Activated CD8-positive, alpha-beta T cell treated with anti-CD3 and anti-CD28 coated beads for 36 hours (primary cell): Measurements from ENCODE around the gene KAZN. TPM values are rescaled to one million over a fixed set of nuclear protein-coding genes. Genes with fewer than 3 reads are reported as not detected.
"Not testable (repeated sequence)": the region's sequence is repeated elsewhere in the genome, so short reads cannot be mapped to it uniquely, and the experiment has no call there.

Experiments
- ATAC-seq: fragments of 200-7000 bp; cut with Tn5 transposase; one replicate; pipeline ENCODE4 v1.10.0; 2021; ENCODE audit warnings: mild to moderate bottlenecking, moderate library complexity
- CTCF ChIA-PET: fragments of 350-600 bp; sonication (Branson Sonifier 250); formaldehyde crosslinking; loops from one replicate; lab custom pipeline; 2021; ENCODE audit warnings: antibody characterized with exemption; lab: Charles Lee
- POLR2A ChIA-PET: fragments of 350-600 bp; sonication (Branson Sonifier 250); formaldehyde crosslinking; loops from one replicate; lab custom pipeline; 2021; ENCODE audit warnings: antibody characterized with exemption; lab: Charles Lee
- DNase-seq: peaks from one replicate; pipeline ENCODE4 v3.0.0-alpha.2; 2020
- H3K27ac Mint-ChIP-seq: one replicate; pipeline ENCODE4 v1.8.0; 2021; ENCODE audit warnings: mild to moderate bottlenecking, mixed read lengths
- H3K27me3 Mint-ChIP-seq: one replicate; pipeline ENCODE4 v1.8.0; 2021; ENCODE audit warnings: mixed read lengths
- H3K36me3 Mint-ChIP-seq: one replicate; pipeline ENCODE4 v1.8.0; 2021; ENCODE audit warnings: low read depth, mixed read lengths
- H3K4me1 Mint-ChIP-seq: one replicate; pipeline ENCODE4 v1.8.0; 2021; ENCODE audit warnings: low read depth, mixed read lengths
- H3K4me3 Mint-ChIP-seq: one replicate; pipeline ENCODE4 v1.8.0; 2021; ENCODE audit warnings: mild to moderate bottlenecking, moderate library complexity, mixed read lengths
- H3K9me3 Mint-ChIP-seq: one replicate; pipeline ENCODE4 v1.8.0; 2021; ENCODE audit warnings: mixed read lengths
- intact Hi-C: fragments of 100-400 bp; cut with micrococcal nuclease; formaldehyde crosslinking; loops from one replicate; pipeline ENCODE4 v1.10.0; 2022
- total RNA-seq, 2 experiments: library from RNA; stranded (reverse); gene quantifications; one replicate each; pipeline ENCODE4 v1.2.3, GENCODE V29; 2021
- TF ChIP-seq, protein P1 (sequence below): fragments of 200-600 bp; IDR thresholded peaks from one replicate; pipeline ENCODE4 v1.8.0; 2022; ENCODE audit warnings: antibody characterized with exemption, mild to moderate bottlenecking

The KAZN gene
- total RNA-seq, 2 experiments from 2014 or later = 1.7 to 1.9 TPM

- ATAC-seq (no peak), DNase-seq (no peak)
- Mint-ChIP-seq H3K36me3 (no peaks in the 10 kb centered on the region), H3K27ac (no peak overlapping the region), H3K4me3 (no peak overlapping the region), H3K27me3 (no peaks in the 10 kb centered on the region), H3K9me3 (no peaks in the 10 kb centered on the region), H3K4me1 (peaks cover 1% of the 10 kb centered on the region)
- TF ChIP-seq, protein P1, sequence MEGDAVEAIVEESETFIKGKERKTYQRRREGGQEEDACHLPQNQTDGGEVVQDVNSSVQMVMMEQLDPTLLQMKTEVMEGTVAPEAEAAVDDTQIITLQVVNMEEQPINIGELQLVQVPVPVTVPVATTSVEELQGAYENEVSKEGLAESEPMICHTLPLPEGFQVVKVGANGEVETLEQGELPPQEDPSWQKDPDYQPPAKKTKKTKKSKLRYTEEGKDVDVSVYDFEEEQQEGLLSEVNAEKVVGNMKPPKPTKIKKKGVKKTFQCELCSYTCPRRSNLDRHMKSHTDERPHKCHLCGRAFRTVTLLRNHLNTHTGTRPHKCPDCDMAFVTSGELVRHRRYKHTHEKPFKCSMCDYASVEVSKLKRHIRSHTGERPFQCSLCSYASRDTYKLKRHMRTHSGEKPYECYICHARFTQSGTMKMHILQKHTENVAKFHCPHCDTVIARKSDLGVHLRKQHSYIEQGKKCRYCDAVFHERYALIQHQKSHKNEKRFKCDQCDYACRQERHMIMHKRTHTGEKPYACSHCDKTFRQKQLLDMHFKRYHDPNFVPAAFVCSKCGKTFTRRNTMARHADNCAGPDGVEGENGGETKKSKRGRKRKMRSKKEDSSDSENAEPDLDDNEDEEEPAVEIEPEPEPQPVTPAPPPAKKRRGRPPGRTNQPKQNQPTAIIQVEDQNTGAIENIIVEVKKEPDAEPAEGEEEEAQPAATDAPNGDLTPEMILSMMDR = no peak
- ChIA-PET CTCF (no interaction called here), POLR2A (no interaction called here)
- intact Hi-C loops = no loop called here
These were observed 440.6 kb downstream of the KAZN start for GRCh38 chr1:15039017-15039648.

- Mint-ChIP-seq H3K4me1 (no peaks in the 10 kb centered on the region), H3K36me3 (no peaks in the 10 kb centered on the region)
- CTCF ChIA-PET = no interaction called here
These were observed 441.4 kb downstream of the KAZN start for GRCh38 chr1:15039901-15040300.

GRCh38 chr1:15040685-15041084, 442.2 kb downstream of the KAZN start:
- H3K9me3 Mint-ChIP-seq, DNase-seq, ATAC-seq, H3K4me1 Mint-ChIP-seq, intact Hi-C loops, H3K4me3 Mint-ChIP-seq, H3K27ac Mint-ChIP-seq, CTCF ChIA-PET, H3K27me3 Mint-ChIP-seq, H3K36me3 Mint-ChIP-seq, POLR2A ChIA-PET: not testable (repeated sequence)

More at GRCh38 chr1:15039901-15040300, 441.4 kb downstream of the KAZN start:
- H3K27ac Mint-ChIP-seq = no peak overlapping the region
- no peaks in the 10 kb centered on the region for H3K9me3 Mint-ChIP-seq
- no peak overlapping the region for H3K4me3 Mint-ChIP-seq
- ATAC-seq = no peak
- POLR2A ChIA-PET = no interaction called here
- TF ChIP-seq, protein P1 = no peak
- H3K27me3 Mint-ChIP-seq = no peaks in the 10 kb centered on the region
- no peak for DNase-seq
- intact Hi-C loops = no loop called here

DNA sequence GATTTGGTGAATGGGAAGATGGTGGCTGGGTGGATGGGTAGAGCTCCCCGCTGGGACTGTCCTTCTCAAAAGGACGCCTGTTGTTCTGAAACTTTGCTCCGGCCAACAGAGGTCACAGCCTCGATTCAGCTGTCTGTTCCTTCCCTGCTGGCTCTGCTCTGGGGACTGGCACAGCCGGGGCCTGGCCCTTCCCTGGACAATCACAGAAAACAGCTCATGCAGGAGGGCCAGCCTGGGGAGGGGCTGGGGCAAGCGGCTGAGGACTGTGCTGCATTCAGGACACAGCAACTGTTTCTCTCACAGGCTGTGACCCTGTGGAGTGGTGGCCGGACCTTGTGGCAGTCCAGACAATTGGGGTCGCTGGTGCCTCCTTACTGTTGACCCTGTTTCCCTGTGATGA, 444.4 kb downstream of the KAZN start:
- no peak overlapping the region for H3K27ac Mint-ChIP-seq
- ATAC-seq = no peak

DNA sequence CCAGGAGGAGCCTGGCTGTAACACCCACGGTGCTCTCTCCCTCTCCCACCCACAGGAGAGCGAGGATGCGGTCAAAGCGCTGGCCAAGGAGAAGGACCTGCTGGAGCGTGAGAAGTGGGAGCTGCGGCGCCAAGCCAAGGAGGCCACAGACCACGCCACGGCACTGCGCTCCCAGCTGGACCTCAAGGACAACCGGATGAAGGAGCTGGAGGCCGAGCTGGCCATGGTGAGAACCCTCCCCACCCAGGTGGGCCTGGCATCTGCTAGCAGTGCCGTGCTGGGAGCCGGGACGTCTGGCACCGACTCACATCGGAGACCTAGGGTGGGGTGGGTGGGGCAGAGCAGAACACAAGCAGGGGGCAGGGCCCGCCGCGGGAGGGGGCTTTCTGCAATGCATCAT, 445.4 kb downstream of the KAZN start:
- TF ChIP-seq, protein P1 = no peak
- ATAC-seq = no peak
- intact Hi-C loops = no loop called here
- CTCF ChIA-PET = interaction anchor here (1.0 kb wide), 1 partner anchor 16 kb away, joined by 4 read pairs; no protein-coding TSS in a partner anchor
- POLR2A ChIA-PET = no interaction called here
- Mint-ChIP-seq H3K4me1 (no peaks in the 10 kb centered on the region), H3K27me3 (no peaks in the 10 kb centered on the region), H3K9me3 (no peaks in the 10 kb centered on the region), H3K27ac (no peak overlapping the region), H3K36me3 (no peaks in the 10 kb centered on the region), H3K4me3 (no peak overlapping the region)
- no peak for DNase-seq

More for the DNA sequence above, 444.4 kb downstream of the KAZN start:
- Mint-ChIP-seq H3K36me3 (no peaks in the 10 kb centered on the region), H3K27me3 (no peaks in the 10 kb centered on the region), H3K9me3 (no peaks in the 10 kb centered on the region), H3K4me1 (no peaks in the 10 kb centered on the region), H3K4me3 (no peak overlapping the region)
- ChIA-PET POLR2A (no interaction called here), CTCF (interaction anchor here (1.0 to 1.1 kb wide), 2 partner anchors 15 kb away, joined by 3 to 4 read pairs; no protein-coding TSS in a partner anchor)
- no peak for DNase-seq
- intact Hi-C loops = no loop called here
- TF ChIP-seq, protein P1 = no peak
